CD4-positive, alpha-beta T cell treated with Interleukin-4 for 4 hours (primary cell): ENCODE data around the gene ITSN1.

Source experiments
- DNase-seq: peaks from one replicate; pipeline ENCODE4 v3.0.0-alpha.2; 2020

ITSN1 gene

DNA sequence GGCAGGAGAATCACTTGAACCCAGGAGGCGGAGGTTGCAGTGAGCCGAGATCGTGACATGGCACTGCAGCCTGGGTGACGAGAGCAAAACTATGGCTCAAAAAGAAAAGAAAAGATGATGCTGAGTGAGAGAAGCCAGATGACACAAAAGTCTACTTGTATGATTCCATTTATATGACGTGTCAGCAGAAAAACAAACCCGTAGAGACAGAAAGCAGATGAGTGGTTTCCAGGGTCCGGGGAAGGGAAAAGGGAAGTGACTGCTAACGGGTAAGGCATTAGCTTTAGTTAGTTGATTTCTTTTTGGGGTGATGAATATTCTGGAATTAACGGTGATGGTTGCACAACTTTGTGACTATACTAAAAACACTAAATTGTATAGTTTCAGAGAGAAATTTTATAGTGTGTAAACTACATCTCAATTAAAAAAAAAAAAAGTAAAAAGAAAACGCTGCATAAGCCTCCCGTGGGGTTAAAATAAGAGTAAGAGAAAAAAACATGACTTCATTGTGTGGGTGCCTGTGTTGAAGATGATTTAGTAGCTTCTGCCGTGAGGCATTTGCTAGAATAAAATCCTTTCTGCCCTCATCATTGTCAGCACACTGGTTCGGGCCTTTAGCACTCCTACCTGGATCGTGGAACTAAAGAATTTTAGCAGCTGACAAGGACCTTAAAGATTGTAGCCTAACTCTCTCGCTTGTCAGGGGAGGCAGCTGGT lies 298.0 kb downstream of the ITSN1 start:
- DNase-seq: no peak

- DNase-seq: no peak
Measured at GRCh38 chr21:33940881-33941245, 298.6 kb downstream of the ITSN1 start.

DNA sequence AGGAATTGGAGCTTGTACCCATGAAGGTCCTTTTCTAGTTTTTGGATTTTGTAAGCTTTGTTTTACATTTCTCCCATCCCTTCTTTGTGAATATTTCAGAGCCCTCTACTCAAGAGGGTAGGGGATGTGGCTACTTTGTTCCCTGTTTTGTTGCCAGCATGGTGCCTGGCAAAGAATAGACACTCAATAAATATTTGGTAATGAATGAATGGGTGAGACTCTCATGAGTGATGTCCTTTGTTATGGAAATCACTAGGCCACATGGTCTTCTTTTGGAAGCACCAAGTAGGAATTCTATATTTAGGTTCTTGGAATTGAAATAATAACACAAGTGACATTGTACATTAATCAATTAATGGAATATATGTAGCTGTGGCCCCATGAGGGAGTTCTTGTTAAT lies 300.1 kb downstream of the ITSN1 start:
- DNase-seq: no peak

GRCh38 chr21:33943293-33943692 lies 301.0 kb downstream of the ITSN1 start:
- DNase-seq: no peak

GRCh38 chr21:33944185-33944763 lies 302.0 kb downstream of the ITSN1 start:
- DNase-seq: no peak

DNA sequence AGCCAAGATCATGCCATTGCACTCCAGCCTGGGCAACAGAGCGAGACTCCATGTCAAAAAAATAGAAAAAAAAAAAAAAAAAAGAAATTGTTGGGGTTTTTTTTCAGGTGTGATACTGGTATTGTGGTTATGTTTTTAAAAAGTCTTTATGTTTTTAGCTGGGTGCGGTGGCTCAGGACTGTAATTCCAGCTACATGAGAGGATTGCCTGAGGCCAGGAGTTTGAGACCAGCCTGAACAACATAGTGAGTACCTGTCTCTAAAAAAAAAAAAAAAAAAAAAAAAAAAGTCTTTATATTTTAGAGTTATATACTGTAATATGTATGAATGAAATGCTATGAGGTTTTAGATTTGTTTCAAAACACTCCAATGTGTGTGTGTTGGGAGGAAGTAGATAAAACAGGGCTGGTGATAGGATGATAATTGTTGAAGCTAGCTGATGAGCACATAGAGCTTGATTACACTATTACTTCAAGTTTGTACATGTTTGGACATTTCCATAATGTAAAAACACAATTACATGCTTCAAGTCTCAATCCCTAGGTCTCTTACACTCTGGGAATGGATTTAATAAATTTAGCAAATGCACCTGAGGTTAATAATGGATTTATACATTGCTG lies 303.5 kb downstream of the ITSN1 start:
- peak; percentile 51 for DNase-seq

DNA sequence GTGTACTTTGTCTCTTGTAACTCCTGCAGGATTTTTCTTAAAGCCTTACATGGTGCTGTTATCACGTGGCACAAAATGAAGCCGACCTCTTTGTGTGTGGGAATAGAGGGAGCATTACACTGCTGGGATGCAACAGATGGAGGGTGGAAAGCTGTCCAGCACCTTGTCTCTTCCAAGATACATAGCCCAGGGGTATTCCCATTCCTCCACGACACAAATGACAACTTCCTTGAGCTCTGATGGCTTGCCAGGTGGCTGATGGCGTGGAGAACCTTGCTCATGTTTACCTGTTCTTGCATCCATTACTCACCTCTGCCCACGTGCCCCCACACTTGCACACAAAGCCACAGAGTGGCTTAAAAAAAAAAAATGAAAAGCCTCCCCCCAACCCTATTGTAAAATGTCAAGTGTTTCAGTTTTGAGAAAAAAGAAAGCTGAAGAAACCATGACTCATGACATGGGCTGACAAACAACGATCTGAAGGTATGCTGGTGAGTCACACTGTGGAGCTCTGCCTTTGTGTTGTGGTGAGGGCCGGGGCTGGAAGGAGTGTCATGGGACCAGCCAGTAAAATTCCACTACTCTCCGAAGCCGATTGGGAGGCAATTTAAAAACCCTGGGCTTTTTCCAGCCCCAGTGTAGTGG lies 305.3 kb downstream of the ITSN1 start:
- peak; percentile 99 for DNase-seq

DNA sequence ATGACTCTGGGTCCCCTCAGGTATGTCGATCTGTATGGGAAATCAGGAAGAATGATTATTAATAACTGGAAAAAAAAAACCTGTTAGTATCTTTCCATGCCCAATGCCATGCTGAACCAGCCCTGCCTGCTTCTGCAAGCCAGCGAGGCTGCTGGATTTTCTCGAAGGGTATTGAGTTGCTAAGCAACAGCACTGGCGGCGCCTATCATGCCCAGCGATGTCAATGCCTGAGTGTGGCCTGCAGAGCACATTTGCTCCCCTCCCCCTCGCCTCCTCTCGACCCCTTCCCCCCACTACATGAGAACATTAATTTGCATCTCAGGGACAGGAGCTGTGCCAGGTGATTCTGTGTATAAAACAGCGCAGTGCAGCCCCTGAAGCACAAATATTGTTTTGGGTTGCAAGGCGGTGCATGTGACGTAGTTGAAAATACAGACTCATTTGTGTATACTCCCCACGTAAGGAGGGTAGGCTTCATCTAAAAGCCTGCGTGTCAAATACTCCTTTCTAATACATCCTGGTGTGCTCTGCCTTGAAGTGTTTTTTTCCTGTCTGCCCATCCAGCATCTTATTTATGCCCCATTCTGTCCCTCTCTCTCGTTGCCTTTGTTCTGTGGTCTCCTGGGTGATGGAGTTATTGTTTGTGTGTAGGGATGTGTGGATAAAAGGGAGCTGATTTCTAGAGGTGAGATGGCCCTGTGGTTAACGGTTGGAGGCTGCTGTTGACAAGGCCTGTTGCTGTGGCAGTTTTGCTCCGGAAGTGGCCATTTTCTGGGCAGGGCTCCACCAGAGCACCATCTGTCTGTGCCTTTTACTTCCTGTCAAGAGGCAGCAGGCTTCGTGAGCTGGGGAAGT lies 306.0 kb downstream of the ITSN1 start:
- peak; percentile 97 for DNase-seq

DNA sequence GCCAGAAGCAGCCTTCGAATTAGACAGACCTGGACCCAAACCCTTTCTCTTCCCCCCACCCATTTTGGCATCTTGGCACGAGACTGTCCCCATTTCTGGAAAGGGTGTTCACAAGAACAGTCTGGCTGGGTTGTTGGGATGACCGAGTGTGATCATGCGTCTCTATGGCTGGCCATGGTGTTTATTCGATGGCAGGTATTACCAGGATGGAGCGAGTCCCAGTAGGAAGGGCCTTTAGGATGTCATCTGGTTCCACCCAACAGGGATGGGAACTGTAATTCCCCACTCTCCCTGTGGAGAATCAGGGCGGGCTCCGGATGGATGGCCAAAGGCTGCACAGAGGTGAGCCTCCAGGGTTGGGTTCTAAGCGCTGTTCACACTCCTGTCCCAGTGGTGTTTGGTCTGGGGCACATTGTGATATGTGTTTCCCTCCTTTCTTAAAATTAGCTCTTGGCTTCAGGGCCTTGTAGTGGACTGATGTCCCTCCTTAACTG lies 306.7 kb downstream of the ITSN1 start:
- DNase-seq: no peak
